HepG2 (cell line): ENCODE data around the gene SCRG1. TPM values are rescaled to one million over a fixed set of nuclear protein-coding genes. Genes with fewer than 3 reads are reported as not detected.

Source experiments
- CENPX ChIP-seq: sonication (generic); formaldehyde crosslinking; IDR thresholded peaks from 2 replicates; pipeline ENCODE4 v1.9.0; 2021; ENCODE audit warnings: mild to moderate bottlenecking, missing genetic modification reagents, moderate library complexity
- ESRRA ChIP-seq: sonication (generic); formaldehyde crosslinking; IDR thresholded peaks from 2 replicates; pipeline ENCODE4 v1.5.1; 2020; ENCODE audit warnings: mild to moderate bottlenecking, low read depth, missing genetic modification reagents
- GPBP1L1 ChIP-seq: sonication (generic); formaldehyde crosslinking; IDR thresholded peaks from 2 replicates; pipeline ENCODE4 v1.5.0; 2020; ENCODE audit warnings: mild to moderate bottlenecking, missing genetic modification reagents
- HCFC1 ChIP-seq: fragments of 150-350 bp; IDR thresholded peaks from 2 replicates; pipeline ENCODE4 v1.6.1; 2014; ENCODE audit warnings: low read depth, low read length
- HINFP ChIP-seq: sonication (generic); formaldehyde crosslinking; IDR thresholded peaks from 2 replicates; pipeline ENCODE4 v1.4.0; 2020; ENCODE audit warnings: low read depth, mild to moderate bottlenecking, missing genetic modification reagents
- KDM4B ChIP-seq: sonication (generic); formaldehyde crosslinking; IDR thresholded peaks from 2 replicates; pipeline ENCODE4 v1.4.0; 2020; ENCODE audit warnings: missing genetic modification reagents
- MIER2 ChIP-seq: IDR thresholded peaks from 2 replicates; pipeline ENCODE4 v1.6.1; 2016; ENCODE audit warnings: missing biosample characterization, missing genetic modification reagents
- NFRKB ChIP-seq: fragments of 450-650 bp; IDR thresholded peaks from 2 replicates; pipeline ENCODE4 v1.6.1; 2017
- RBAK ChIP-seq: sonication (generic); formaldehyde crosslinking; IDR thresholded peaks from 2 replicates; pipeline ENCODE4 v1.5.1; 2020; ENCODE audit warnings: mild to moderate bottlenecking, missing genetic modification reagents
- RBFOX2 ChIP-seq: fragments of 200-400 bp; formaldehyde crosslinking; IDR thresholded peaks from 2 replicates; pipeline ENCODE4 v1.6.1; 2017; ENCODE audit warnings: low read depth, mild to moderate bottlenecking, low read length
- SIN3B ChIP-seq: fragments of 150-350 bp; IDR thresholded peaks from 2 replicates; pipeline ENCODE4 v1.6.1; 2014; ENCODE audit warnings: low read length
- SMAD9 ChIP-seq: sonication (generic); formaldehyde crosslinking; IDR thresholded peaks from 2 replicates; pipeline ENCODE4 v1.5.1; 2020; ENCODE audit warnings: mild to moderate bottlenecking, missing genetic modification reagents
- SRSF9 ChIP-seq: fragments of 200-400 bp; formaldehyde crosslinking; IDR thresholded peaks from 2 replicates; pipeline ENCODE4 v1.6.1; 2018; ENCODE audit warnings: borderline replicate concordance, mild to moderate bottlenecking, low read depth, low read length; ENCODE audit not compliant: insufficient read depth, poor library complexity, severe bottlenecking
- TBL1XR1 ChIP-seq: fragments of 150-350 bp; IDR thresholded peaks from 2 replicates; pipeline ENCODE4 v1.6.1; 2014; ENCODE audit warnings: borderline replicate concordance, low read length; ENCODE audit not compliant: partially characterized antibody
- TFAP4 ChIP-seq: sonication (generic); IDR thresholded peaks from 2 replicates; pipeline ENCODE4 v1.6.1; 2016; ENCODE audit warnings: low read depth, borderline replicate concordance
- TFDP2 ChIP-seq: sonication (generic); formaldehyde crosslinking; IDR thresholded peaks from 2 replicates; pipeline ENCODE4 v1.4.0; 2020; ENCODE audit warnings: missing genetic modification reagents
- TMF1 ChIP-seq: sonication (generic); formaldehyde crosslinking; IDR thresholded peaks from 2 replicates; pipeline ENCODE4 v1.8.1; 2022; ENCODE audit warnings: low read depth, missing genetic modification reagents
- ZFP41 ChIP-seq: sonication (generic); formaldehyde crosslinking; IDR thresholded peaks from 2 replicates; pipeline ENCODE4 v1.4.0; 2020; ENCODE audit warnings: mild to moderate bottlenecking, missing genetic modification reagents, borderline replicate concordance
- ZNF317 ChIP-seq: sonication (generic); formaldehyde crosslinking; IDR thresholded peaks from 2 replicates; pipeline ENCODE4 v1.5.0; 2020; ENCODE audit warnings: mild to moderate bottlenecking, missing genetic modification reagents
- ZNF335 ChIP-seq: sonication (generic); formaldehyde crosslinking; IDR thresholded peaks from 2 replicates; pipeline ENCODE4 v1.4.0; 2020; ENCODE audit warnings: missing genetic modification reagents
- ZNF546 ChIP-seq: sonication (generic); formaldehyde crosslinking; conservative IDR thresholded peaks from 2 replicates; pipeline ENCODE4 v1.8.1; 2023; ENCODE audit warnings: mild to moderate bottlenecking, missing genetic modification reagents
- ZNF749 ChIP-seq: sonication (generic); formaldehyde crosslinking; IDR thresholded peaks from 2 replicates; pipeline ENCODE4 v1.8.0; 2022; ENCODE audit warnings: mild to moderate bottlenecking, missing genetic modification reagents, moderate library complexity, borderline replicate concordance
- ZNF788 ChIP-seq: sonication (generic); formaldehyde crosslinking; IDR thresholded peaks from 2 replicates; pipeline ENCODE4 v1.5.0; 2020; ENCODE audit warnings: mild to moderate bottlenecking, missing genetic modification reagents, borderline replicate concordance
- ZNF816 ChIP-seq: sonication (generic); formaldehyde crosslinking; IDR thresholded peaks from 2 replicates; pipeline ENCODE4 v1.8.0; 2022; ENCODE audit warnings: missing genetic modification reagents, mild to moderate bottlenecking, borderline replicate concordance
- ZNF850 ChIP-seq: sonication (generic); formaldehyde crosslinking; conservative IDR thresholded peaks from 2 replicates; pipeline ENCODE4 v1.9.0; 2021; ENCODE audit warnings: mild to moderate bottlenecking, missing genetic modification reagents
- ZSCAN30 ChIP-seq: sonication (generic); formaldehyde crosslinking; IDR thresholded peaks from 2 replicates; pipeline ENCODE4 v1.5.0; 2020; ENCODE audit warnings: mild to moderate bottlenecking, missing genetic modification reagents
- polyA plus RNA-seq, 8 experiments: library from polyadenylated mRNA; depleted of rRNA in 3 of 8; stranded (reverse) in 7 of 8; unstranded in 1 of 8; fragments of >200 nt; fragmentation: Illumina TruSeq in 4 of 8; extraction: Trizol in 4 of 8; gene quantifications; 2 replicates each; pipeline versions ENCODE4 v1.2.1 to v1.2.3, GENCODE V29; 2011 to 2016; ENCODE audit warnings: low read depth in 4 of 8, missing spikeins in 1 of 8, mixed read lengths in 1 of 8; ENCODE audit not compliant: insufficient read depth in 1 of 8
- total RNA-seq, 5 experiments: library from RNA; depleted of rRNA; stranded (reverse); fragments of >200 nt; fragmentation: Illumina TruSeq; extraction: Trizol; gene quantifications; 2 replicates each; pipeline ENCODE4 v1.2.3, GENCODE V29; 2016; ENCODE audit warnings: low read depth in 1 of 5

The SCRG1 gene
- total and polyA plus RNA-seq, 2 of the 13 experiments (the other 11 are each of a cell fraction or from before 2014, with no cell fraction given) = not detected

- no peak for TF ChIP-seq CENPX
- TF ChIP-seq SRSF9 = no peak
- no peak for TF ChIP-seq KDM4B (CRISPR knock-in tag)
- no peak for TF ChIP-seq ESRRA
- TF ChIP-seq RBAK = no peak
- peak; percentile 21; the same call in 1 of the 2 replicates for TF ChIP-seq ZNF317 (CRISPR knock-in tag)
- TF ChIP-seq ZNF850 = no peak
- TF ChIP-seq HINFP = no peak
- peak; percentile 74; the same call in 1 of the 2 replicates for TF ChIP-seq RBFOX2
- TF ChIP-seq ZSCAN30 (CRISPR knock-in tag) = no peak
- TF ChIP-seq SMAD9 = 0 out of 2 replicates have a peak, but pooled peaks have one; percentile 58
- no peak for TF ChIP-seq TFDP2 (CRISPR knock-in tag)
- no peak for TF ChIP-seq NFRKB
- TF ChIP-seq TFAP4 = no peak
- TF ChIP-seq TMF1 = no peak
- no peak for TF ChIP-seq TBL1XR1
- TF ChIP-seq MIER2 (CRISPR knock-in tag) = 0 out of 2 replicates have a peak, but pooled peaks have one; percentile 60
- no peak for TF ChIP-seq GPBP1L1
- no peak for TF ChIP-seq ZNF335
- no peak for TF ChIP-seq ZNF816 (CRISPR knock-in tag)
- TF ChIP-seq SIN3B = no peak
- TF ChIP-seq HCFC1 = no peak
- TF ChIP-seq ZNF788 (CRISPR knock-in tag) = no peak
- no peak for TF ChIP-seq ZNF749 (CRISPR knock-in tag)
- TF ChIP-seq ZFP41 (CRISPR knock-in tag) = no peak
- TF ChIP-seq ZNF546 (CRISPR knock-in tag) = 0 out of 2 replicates have a peak, but pooled peaks have one; percentile 33
Measured at GRCh38 chr4:173334891-173335752, 63.8 kb downstream of the SCRG1 start (continued).
